Measurements from ENCODE around the gene KASH5.
A peak's percentile ranks its signal among the peaks of the same experiment; 100 is the strongest.
"Not testable (repeated sequence)": the region's sequence is repeated elsewhere in the genome, so short reads cannot be mapped to it uniquely, and the experiment has no call there.

The KASH5 gene

GRCh38 chr19:49362048-49362928 is 25.8 kb upstream of the KASH5 start, which contains the start of gene TEAD2:
TSS of gene TEAD2 (minus strand) at chr19:49362416. CDS start at chr19:49360075, 2,341 bp downstream.
- no peak for DNase-seq

GRCh38 chr19:49362929-49363267 is 25.2 kb upstream of the KASH5 start:
- DNase-seq = no peak

- DNase-seq = peak; percentile 99
Observed at GRCh38 chr19:49363268-49364082, 24.6 kb upstream of the KASH5 start, which contains the start of gene DKKL1. TSS of gene DKKL1 (plus strand) at chr19:49363877. CDS start at chr19:49363999, 122 bp downstream.

- no peak for DNase-seq
Observed at GRCh38 chr19:49364083-49364737, 23.8 kb upstream of the KASH5 start.

DNA sequence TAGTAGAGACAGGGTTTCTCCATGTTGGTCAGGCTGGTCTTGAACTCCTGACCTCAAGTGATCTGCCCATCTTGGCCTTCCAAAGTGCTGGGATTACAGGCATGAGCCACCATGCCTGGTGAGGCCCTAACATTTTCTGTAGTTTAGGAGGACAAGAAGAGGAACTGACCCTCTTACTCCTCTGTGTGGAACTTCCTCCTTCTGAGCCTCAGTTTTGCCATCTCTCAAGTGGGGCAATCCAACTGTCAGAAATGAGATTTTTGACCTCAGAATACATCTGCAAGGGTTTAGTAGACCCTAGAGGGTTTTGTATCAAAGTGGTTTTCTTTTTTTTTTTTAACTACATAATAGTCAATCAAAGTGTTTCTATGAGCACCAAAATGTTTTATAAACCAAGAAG is 21.9 kb upstream of the KASH5 start:
- DNase-seq = peak; percentile 20

GRCh38 chr19:49368711-49369358 is 19.2 kb upstream of the KASH5 start:
- DNase-seq = no peak

DNA sequence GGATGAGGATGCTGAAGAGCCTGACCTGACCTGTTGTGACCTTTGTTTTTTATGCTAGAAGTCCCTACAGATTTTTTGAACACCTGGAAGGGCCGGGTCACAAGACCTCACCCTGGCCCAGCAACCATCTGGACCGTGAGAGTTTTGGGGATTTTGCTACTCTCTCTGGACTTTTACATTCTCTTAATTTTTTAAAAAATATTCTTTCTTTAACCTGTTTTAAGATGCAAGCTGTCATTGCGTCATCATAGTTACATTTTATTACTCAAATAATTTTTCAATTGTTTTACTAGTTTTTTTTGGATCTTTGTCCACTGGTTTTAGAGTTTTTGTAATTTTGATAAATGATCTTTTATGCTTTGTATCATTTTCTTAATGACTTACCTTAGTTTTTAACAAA is 16.9 kb upstream of the KASH5 start:
- no peak for DNase-seq

DNA sequence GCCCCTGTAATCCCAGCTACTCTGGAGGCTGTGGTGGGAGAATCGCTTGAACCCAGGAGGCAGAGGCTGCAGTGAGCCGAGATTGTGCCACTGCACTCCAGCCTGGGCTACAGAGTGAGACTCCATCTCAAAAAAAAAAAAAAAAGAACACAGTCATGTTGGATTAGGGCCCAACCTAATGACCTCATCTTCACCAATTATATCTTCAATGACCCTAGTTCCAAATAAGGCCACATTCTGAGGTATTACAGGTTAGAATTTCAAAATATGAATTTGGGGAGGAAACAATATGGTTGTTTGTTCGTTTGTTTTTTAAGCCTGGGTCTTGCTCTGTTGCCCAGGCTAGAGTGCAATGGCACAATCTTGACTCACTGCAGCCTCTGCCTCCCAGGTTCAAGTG is 14.9 kb upstream of the KASH5 start:
- DNase-seq = not testable (repeated sequence)

DNA sequence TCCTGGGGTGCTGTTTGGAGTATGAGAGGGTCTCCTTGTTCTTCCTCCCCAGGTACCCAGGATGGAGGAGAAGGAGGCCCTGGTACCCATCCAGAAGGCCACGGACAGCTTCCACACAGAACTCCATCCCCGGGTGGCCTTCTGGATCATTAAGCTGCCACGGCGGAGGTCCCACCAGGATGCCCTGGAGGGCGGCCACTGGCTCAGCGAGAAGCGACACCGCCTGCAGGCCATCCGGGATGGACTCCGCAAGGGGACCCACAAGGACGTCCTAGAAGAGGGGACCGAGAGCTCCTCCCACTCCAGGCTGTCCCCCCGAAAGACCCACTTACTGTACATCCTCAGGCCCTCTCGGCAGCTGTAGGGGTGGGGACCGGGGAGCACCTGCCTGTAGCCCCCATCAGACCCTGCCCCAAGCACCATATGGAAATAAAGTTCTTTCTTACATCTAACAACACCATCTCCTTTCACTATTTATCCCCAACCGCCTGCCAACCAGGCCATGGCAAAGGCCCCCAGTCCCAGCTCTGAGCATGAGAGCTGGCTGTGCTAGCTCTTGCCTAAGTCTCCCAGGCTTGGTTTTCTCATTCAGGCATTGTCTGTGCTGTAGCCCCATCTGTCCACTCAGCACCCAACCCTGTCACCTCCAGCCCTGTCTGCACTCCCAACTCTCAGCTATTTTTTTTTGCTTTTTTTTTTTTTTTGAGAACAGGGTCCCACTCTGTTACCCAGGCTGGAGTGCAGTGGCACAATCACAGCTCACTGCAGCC is 13.2 kb upstream of the KASH5 start:
- no peak for DNase-seq

GRCh38 chr19:49378512-49378911 is 9.5 kb upstream of the KASH5 start:
- DNase-seq = no peak

GRCh38 chr19:49380391-49380790 is 7.7 kb upstream of the KASH5 start:
- no peak for DNase-seq

DNA sequence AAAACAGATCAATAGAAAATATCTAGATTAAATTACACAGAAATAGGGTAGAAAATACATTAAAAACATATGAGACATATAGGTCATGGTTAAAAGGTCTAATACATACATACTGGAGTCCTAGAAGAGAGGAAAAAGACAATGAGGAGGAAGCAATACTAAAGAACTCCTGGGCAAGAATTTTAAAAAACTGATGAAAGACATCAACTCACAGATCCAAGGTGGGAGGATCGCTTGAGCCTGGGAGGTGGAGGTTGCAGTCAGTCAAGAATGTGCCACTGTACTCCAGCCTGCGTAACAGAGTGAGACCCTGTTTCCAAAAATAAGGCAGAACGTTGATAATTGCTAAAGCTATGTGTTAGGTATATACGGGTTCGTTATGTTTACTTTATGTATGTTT is 5.4 kb upstream of the KASH5 start:
- DNase-seq = no peak

DNA sequence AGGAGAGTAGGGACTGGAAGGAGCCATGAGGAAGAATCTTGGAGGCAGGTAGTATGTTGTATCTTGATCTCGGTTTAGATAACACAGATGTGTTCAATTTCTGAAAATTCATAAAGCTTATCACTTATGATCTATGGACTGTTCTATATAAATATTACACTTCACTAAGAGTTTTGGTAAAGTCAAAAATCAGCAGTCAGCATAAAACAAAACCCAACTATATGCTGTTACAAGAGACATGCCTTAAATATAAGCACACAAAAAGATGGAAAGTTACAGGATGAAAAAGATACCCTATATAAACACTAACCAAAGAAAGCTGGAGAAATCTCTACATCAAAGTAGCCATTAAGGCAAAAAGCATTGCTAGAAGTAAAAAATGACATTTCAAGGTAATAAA is 4.5 kb upstream of the KASH5 start:
- no peak for DNase-seq

- no peak for DNase-seq
Observed at GRCh38 chr19:49389406-49389805, 1.4 kb downstream of the KASH5 start.

- DNase-seq = no peak
Observed at GRCh38 chr19:49390131-49390928, 2.3 kb downstream of the KASH5 start.

DNA sequence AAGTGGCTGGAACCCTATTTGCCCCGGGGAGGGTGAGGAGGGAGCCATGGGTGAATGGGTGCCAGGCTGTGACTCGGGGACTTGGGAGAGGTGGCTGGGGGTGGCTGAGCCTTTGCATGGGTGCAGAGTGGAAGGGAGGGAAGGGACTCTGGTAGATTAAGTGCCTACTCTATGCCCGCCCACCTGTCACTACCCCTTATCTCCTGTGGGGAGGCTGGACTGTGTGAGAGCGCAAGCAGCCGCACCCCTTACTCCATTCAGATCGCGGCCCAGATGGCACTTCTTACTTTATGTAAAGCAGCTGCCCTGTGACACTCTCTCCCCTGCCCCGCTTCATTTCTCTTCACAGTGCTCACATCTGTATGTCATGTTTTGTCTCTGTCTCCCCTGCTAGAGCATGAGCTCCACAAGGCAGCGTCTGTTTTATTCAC is 2.9 kb downstream of the KASH5 start:
- no peak for DNase-seq

DNA sequence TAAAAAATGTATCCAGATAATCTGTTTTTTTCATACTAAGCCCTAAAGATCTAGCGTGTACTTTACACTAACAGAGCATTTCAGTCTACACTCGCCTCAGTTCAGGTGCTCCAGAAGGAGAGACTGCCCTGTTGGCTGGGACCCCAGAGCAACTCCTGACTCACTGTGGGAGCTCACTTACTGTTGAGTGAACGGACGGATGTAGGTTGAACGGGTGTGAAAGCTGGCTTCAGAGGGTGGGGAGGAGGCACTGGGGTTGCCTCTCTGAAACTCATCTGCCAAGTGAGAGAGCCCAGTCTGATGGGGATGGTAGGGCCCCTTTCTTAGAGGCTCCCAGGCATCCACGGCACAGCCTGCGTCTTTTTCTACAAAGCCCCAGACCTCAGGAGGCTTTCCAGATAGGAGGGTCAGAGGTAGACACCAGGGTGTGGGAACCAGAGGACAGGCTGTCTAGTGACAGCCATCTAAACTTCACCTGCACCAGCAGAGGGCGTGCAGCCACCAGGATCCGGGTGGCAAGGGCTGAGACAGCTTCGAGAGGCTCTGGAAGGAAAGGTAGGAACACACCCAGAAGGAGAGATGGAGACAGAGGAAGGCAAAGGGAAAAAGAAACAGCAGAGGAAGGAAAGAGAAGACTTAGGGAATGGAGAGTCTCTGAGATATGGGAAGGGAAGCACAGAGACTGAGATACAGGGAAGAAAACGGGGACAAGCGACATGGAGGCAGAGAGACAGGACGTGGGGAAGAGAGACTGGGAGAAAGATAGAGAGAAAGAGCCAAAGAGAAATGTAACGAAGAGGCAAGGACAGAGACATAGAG is 3.7 kb downstream of the KASH5 start:
- DNase-seq = peak; percentile 76

DNA sequence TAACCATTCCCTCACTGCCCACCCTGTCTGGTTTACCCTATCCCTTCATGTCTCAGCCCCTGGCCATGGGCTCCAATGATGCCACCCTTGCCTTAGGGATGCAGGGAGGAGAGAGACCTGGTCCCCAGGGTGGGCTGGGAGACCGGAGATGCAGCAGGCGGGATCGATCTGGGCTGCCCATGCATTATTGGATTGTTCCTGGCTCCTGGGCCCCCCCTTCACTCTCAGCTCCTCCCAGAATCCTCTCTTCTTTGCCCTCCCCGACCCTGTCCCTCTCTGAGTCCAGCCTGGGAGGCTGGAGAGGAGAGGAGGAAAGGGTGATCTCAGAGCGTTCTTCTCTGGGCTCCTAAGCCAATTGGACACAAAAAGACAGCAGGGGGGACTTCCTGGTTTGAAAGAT is 5.8 kb downstream of the KASH5 start:
- DNase-seq = no peak

DNA sequence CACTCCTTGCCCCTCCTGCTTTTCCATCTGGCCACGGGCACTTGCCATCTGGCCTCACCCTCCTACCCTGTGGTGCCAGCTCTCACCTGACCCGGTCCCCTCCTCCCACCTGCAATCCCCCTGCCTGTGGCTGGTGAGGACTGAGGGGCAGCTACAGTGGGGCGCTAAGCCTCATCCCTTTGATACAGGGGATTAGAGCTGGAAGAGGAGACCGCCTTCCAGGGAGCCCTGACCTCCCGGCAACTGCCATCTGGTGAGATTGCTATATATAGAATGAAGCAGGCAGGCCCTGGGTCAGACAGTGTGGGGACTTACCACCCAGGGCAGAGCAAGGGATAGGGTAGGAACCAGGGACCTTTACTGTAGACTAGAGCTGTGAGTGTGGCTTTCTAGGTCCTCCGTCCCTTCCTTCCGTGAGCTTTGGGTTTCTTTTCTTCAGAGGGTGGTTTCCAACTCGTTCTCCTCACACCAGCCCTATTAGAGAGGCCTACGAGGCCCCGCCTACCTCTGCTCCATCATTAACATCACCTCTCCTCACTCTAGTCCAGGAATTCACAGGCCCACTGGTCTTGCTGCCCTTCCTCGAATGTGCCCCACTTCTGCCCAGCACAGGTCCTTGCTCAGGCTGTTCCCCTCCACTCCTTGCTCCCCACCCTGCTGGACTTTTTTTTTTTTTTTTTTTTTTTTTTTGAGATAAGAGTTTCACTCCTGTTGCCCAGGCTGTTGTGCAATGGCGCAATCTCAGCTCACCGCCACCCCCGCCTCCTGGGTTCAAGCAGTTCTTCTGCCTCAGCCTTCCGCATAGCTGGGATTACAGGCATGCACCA is 7.7 kb downstream of the KASH5 start:
- DNase-seq = no peak

Measured in inflammatory macrophage treated with lipopolysaccharide for 4 hours (primary cell).